ENCODE measurements around the gene COL1A1.

GRCh38 chr17:50196036-50196435 lies 5.4 kb downstream of the COL1A1 start:
- TF ChIP-seq, protein P1, sequence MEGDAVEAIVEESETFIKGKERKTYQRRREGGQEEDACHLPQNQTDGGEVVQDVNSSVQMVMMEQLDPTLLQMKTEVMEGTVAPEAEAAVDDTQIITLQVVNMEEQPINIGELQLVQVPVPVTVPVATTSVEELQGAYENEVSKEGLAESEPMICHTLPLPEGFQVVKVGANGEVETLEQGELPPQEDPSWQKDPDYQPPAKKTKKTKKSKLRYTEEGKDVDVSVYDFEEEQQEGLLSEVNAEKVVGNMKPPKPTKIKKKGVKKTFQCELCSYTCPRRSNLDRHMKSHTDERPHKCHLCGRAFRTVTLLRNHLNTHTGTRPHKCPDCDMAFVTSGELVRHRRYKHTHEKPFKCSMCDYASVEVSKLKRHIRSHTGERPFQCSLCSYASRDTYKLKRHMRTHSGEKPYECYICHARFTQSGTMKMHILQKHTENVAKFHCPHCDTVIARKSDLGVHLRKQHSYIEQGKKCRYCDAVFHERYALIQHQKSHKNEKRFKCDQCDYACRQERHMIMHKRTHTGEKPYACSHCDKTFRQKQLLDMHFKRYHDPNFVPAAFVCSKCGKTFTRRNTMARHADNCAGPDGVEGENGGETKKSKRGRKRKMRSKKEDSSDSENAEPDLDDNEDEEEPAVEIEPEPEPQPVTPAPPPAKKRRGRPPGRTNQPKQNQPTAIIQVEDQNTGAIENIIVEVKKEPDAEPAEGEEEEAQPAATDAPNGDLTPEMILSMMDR (IDR thresholded peaks at IDR 0.05), result no peak
- no peak for TF ChIP-seq EZH2 (IDR thresholded peaks at IDR 0.05)
- no peak for TF ChIP-seq EZH2phosphoT487 (IDR thresholded peaks at IDR 0.05)

Data from neural progenitor cell (in vitro differentiated cells).